Measurements from ENCODE around the gene SECISBP2L.
"Not testable (repeated sequence)": the region's sequence is repeated elsewhere in the genome, so short reads cannot be mapped to it uniquely, and the experiment has no call there.

SECISBP2L gene, protein sequence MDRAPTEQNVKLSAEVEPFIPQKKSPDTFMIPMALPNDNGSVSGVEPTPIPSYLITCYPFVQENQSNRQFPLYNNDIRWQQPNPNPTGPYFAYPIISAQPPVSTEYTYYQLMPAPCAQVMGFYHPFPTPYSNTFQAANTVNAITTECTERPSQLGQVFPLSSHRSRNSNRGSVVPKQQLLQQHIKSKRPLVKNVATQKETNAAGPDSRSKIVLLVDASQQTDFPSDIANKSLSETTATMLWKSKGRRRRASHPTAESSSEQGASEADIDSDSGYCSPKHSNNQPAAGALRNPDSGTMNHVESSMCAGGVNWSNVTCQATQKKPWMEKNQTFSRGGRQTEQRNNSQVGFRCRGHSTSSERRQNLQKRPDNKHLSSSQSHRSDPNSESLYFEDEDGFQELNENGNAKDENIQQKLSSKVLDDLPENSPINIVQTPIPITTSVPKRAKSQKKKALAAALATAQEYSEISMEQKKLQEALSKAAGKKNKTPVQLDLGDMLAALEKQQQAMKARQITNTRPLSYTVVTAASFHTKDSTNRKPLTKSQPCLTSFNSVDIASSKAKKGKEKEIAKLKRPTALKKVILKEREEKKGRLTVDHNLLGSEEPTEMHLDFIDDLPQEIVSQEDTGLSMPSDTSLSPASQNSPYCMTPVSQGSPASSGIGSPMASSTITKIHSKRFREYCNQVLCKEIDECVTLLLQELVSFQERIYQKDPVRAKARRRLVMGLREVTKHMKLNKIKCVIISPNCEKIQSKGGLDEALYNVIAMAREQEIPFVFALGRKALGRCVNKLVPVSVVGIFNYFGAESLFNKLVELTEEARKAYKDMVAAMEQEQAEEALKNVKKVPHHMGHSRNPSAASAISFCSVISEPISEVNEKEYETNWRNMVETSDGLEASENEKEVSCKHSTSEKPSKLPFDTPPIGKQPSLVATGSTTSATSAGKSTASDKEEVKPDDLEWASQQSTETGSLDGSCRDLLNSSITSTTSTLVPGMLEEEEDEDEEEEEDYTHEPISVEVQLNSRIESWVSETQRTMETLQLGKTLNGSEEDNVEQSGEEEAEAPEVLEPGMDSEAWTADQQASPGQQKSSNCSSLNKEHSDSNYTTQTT

DNA sequence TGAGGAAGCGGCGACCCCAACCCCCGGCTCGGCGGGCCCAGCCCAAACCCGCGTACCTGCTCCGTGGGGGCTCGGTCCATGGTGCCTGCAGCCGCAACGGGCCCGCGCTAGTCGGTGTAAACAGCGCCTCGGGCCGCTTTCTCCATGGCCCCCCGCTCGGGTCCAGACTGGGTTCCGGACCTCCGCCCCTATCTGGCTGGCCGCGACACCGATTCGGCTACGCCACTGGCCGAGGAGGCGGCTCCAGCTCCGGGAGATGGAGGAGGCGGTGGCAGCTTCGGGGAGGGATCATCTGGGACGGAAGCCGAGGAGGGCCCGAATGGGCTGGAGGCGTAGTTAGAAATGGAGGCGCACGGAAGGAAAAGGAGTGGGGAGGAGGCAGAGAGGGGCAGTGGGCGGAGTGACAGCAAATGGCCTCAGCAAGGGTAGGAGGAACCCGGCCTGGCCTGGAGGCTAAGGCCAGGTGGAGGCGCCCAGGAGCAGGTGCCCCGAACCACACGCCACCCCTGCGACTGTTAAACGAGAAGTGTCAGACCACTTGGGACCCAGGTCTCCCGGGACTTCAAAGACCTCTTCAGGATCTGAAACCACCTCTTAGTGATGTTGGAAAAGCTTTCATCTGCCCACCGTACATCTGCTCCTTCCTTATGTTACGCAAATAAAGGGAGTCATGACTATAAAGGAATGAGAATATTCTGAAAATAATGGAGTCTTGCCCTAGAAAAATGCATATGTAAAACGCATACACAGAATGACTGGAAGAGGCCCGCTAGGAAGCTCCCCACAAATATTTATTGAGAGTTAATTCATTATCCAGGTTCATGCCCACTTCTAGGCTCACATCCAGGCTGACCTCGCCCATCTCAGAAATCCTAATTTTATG lies at the start of gene SECISBP2L:
TSS of gene SECISBP2L (minus strand) at position 227 of the 883 bp plus-strand sequence. CDS start at position 80, 147 bp downstream.
- DNase-seq (ENCODE audit: low spot score), result peak; percentile 94

DNA sequence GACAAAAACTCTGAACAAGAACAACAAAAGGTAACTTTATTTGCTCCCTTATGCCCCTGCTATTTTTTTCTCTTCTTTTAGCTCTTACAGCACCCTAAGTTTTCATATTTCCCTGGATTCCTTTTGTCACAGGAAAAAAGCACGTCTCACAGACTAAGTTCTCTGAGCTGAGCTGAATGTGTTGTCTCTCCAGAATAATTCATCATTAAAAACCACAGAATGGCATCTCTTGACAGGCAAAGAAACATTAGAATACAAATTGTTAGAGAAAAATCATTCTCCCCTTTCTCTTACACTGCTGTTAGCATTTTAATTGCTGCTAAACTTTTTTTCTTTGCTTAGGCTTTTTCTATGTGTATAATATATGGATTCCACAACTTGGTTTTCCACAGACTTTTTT lies 48.7 kb upstream of the SECISBP2L start:
- DNase-seq (ENCODE audit: low spot score), result no peak

DNA sequence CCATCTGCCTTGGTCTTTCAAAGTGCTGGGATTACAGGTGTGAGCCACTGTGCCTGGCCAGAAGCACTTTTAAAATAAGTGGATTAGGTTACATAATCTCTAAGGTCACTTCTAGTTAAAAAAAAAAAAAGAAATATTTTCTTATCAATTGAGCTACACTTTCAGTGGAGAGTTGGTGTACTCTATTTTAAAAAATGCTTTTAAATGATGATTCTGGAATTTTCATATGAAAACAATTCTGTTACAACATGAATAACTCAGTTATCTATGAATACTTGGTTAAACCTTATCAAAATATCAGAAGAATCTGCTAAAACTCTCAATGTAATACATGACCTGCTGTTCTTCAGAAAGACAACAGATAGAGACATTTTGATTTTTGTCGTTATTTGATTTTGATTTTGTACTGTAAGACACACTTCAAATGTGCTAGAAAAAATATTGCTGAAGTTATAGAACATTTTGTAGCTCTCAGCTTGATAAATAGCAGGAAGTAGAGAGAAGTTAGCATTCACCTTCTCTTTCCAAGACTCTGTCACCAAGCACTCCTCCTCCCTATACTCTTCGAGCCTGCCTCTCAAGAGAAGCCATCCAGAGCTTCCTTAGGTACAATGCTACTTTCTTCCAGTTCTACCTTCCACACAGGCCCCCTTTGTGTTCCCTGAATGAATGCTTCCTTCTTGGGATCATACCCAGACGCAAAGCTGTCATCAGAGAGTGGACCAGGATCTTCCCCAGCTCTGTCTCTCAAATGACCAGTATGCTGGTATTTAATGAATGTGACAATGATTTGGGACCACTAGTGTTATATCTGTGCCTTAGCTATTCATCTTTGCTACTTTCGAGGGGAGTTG lies 47.2 kb upstream of the SECISBP2L start:
- no peak for DNase-seq (ENCODE audit: low spot score)

DNA sequence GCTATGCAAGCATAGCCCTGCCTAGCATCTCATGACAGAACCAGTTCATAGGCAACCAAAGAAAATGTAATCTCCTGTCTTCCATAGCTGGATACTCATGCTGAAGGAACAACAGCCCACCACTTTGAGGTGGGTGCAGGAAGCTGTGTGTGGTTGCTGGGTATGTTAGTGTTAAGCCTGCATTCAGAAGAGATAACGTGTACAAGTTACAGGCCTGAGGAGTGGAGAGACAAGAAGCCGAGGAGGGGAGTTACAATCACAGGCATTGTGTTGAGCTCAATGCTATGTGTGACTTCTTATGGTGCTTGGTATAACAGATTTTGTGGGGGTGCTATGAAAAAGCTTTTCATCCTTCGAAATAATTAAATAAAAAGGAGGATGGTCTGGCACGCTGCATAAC lies 42.8 kb upstream of the SECISBP2L start:
- no peak for DNase-seq (ENCODE audit: low spot score)

DNA sequence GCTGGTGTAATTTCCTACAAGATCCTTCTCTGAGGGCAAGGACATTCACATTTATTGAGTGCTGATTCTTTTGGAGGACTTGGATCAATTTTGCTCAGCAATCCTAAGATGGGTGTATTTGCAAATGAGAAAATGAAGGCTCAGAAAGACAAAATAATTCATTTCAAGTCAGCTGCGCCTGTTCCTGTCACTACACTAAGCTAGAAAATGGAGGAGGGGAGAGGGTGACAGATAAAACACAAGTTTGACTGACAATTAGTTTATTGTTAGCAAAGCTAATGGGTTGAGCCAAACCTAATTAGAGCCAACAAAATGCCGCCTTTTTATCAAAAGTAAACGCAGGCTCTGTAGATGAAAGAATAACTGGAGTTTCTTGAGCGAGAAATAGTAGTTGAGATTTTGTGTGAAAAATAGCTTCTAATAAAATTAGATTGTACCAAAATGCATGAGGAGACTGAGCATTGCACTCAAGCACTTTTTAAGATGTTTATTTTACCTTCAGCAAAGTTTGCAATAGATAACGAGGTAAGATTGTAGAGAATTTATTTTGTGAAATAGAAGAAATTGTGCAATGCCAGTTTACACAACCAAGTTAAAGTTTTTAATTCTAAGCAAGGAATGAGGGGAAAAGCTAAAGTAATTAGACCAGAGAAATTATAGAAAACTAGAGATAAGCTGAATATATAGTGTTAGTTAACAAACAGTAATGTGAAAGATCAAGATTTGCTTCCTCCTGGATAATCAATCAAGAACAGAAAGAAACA lies 39.6 kb upstream of the SECISBP2L start:
- no peak for DNase-seq (ENCODE audit: low spot score)

DNA sequence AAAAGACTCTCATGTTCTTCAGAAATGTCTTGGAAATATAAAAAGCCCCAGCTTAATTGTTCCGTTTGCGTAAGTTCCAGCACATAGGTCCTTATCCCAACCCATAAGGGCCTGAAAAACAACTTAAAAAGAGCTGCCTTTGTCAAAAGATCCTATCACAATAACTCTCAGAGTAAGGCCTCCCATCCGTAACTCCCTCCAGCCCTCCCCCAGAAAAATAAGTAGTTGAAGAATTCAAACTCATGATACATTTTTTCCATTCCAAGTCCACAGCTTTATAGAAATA lies 38.0 kb upstream of the SECISBP2L start:
- no peak for DNase-seq (ENCODE audit: low spot score)

DNA sequence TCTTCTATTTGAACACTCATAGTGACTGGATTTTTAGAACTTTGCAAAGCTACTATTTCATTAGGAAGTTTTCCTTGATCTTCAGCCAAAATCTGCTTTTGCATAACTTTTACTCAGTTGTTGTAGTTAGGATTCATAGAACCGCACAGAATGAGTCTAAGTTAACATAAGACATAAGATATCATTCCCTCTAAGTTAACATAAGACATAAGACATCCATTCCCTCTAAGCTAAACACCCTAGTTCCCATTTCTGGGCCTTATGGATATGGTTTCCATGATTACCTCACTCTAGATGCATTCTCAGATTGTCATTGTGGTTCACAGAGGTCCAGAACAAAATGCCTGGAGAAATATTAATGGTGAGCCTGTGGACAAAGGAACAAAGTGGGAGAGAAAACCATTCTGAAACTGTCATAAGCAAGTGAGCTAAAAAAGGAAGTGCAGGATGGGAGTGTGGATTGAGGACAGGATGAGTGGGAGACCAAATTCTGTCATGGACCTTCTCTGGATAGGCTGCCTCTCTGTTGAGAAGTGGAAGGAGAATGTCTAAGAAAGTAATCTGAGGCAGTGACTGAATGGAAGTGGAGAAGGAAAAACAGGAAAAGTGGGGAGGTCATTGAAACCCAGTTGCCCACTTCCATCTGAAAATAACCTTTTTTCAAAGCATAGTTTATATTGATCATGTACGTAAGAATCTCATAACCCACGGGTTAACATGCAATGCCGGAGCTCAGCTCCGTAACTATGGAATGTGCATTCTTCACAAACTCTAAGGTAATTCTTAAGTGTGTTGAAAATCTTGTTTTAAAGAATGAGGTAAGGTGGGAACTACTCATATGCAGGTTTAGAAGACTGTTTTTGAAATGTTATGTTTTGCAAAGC lies 37.4 kb upstream of the SECISBP2L start:
- peak; percentile 13 for DNase-seq (ENCODE audit: low spot score)

DNA sequence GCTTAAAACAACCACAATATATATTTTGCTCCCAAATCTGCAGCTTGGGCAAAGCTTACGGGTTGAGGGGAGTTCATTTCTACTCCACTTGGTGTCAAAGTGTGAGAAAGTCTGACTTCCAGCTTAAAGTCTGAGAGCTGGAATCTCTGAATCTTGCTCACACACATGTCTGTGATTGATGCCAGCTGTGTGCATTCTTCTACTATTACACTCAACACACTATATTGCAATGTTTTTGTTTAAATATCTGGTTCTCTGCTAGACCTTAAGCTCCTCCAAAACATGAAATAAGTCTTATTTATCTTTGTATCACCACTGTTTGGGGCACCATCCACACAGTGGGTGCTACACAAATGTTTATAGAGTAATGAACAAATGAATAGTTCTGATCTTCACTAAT lies 36.7 kb upstream of the SECISBP2L start:
- DNase-seq (ENCODE audit: low spot score), result peak; percentile 62

DNA sequence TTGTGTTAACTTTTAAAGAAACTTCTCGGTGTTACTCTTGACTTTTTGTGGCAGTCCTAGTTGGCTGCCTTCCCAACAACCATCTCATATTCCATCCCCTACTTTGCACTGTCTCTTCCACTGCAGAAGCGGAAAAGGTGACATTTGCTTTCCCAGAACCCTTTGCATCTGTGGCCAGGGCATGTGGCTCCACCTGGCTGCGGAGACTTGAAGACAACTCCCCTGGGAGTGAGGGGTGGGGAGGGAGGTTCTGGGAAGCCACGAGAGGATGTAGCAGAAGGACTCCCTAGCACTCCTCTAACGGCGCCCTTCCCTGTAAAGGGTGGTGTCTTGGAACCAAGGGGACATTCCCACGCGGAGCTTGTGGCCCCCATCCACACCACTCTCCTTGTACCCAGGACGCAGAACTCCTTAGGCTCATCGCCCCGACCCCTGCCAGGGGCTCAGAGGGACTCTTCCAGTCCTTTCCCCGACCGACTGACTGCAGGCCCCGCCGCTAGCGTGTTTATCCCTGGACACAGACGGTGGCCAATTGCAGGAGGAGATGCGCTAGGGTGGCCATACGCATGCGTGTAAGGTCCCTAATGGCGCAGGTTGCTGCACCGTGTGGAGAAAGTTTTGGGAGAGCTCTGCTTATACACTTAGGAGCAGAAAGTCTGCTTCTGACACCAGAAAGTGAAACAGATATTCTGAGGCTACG lies 33.2 kb upstream of the SECISBP2L start:
- DNase-seq (ENCODE audit: low spot score), result no peak

DNA sequence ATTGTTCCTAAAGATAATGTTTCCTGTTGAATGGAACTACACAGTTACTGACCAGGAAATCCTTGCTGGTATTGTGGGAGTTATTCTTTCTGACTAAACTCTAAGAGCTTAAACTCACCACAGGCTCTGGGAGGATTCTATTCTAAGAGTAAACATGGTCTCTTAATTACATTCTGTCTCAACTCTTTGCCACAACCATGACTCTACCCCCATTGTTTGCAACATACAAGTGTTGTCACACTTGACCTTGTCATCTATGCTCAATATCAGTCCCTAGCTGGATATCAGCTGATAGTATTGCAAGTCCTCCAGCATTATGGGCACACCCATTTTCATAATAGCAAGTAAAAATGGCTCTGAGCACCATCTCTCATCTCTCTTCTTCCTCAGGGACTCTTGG lies 29.6 kb upstream of the SECISBP2L start:
- no peak for DNase-seq (ENCODE audit: low spot score)

DNA sequence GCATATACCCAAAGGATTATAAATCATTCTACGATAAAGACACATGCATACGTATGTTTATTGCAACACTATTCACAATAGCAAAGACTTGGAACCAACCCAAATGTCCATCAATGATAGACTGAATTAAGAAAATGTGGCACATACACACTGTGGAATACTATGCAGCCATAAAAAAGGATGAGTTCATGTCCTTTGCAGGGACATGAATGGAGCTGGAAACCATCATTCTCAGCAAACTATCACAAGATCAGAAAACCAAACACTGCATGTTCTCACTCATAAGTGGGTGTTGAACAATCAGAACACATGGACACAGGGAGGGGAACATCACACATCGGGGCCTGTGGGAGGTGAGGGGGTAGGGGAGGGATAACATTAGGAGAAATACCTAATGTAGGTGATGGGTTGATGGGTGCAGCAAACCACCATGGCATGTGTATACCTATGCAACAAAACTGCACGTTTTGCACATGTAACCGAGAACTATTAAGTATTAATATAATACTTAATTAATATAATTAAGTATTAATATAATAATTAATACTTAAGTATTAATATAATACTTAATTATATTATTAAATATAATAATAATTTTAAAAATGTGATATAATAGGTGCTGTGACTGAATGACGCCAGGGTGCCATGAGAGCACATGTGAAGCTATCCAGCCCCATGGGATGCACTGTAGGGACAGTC lies 28.5 kb upstream of the SECISBP2L start:
- not testable (repeated sequence) for DNase-seq (ENCODE audit: low spot score)

DNA sequence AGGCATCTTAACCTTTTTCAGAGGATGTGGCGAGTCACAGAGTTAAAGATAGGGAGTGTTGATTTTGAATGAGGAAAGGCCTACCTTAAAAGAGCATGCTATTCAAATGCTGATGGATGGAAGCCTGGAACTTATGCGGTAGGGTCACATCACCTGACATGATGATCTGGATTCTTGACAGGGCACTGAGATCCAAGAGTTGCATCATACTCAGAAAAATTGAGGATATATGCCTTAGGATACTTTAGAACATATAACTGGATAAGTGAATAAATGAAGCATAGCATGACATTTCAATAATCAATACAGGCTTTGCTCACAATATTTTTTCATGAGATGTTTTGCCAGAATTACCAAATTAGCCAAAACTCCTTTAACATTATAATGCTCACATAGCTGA lies 20.1 kb upstream of the SECISBP2L start:
- no peak for DNase-seq (ENCODE audit: low spot score)

DNA sequence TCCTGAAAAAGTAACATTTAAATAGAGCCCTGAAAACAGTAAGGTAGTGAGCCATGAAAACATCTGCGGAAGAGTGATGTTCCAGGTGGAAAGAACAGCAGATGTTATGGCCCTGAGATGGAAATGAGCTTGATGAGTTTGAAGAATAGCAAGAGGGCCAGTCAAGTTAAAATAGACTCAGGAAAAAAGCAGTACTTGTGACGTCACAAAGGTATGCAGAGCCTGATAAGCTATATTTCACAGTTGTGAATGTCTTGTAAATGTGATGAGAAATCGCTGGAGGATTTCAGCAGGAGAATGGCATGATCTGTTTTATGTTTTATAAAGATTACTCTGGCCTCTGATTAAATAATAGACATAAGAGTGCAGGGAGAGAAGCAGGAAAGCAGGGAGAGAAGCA lies 18.6 kb upstream of the SECISBP2L start:
- no peak for DNase-seq (ENCODE audit: low spot score)

DNA sequence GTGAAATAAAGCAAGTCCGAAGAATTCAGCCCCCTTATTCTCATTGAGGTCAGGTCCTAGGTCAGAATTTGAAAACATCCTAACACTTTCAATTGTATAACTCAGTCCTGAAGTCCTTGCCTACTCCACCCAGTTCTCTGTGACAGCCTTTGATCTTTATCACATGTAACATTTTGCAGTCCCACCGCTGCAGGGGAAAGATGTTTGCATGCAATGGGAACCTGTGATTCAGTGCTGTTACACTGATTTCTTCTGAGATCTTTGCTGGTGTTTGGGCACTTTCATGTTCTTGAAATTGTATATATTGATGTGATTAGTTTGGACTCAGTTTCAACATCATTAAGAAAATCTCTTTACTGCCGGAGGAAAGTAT lies 18.0 kb upstream of the SECISBP2L start:
- DNase-seq (ENCODE audit: low spot score), result no peak

DNA sequence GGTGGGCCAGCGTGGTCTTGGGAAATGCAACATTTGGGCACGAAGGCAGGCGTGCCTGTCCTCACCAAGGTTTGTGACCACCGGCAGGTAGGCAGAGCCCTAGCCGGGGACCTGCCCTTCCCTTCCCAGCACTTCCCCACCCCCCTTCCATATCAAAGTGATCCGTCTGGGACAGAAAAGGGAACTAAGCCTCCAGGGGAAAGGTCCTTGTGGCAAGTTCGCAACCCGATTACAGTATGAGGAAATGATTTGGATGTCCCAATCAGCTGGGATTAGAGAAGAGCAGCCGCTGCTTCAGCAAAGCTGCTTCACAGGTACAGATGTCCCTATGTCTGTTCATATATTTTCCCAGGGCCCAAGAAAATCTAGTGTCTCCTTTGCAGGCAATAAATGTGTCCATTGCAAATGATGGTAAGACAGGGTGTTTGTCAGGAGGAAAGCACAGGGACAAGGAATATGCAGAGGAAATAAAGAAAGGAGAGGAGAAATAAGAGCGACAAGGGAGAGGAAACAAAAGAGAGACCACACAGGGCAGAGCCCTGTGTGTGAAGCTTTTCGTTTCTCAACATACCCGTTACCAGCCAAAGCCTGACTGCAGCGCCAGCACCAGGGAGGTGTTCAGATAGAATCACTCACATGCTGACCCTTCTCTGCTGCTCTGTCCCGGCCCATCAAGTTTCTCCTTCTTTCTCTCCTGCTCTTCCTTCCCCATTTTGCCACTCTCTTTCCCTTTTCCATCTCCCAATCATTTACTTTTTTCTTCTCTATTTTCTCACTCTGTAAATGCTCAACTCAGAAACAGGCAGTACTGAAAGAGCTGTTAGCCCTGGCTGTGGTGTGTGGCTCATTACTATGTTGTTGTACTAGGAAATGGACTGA lies 17.4 kb upstream of the SECISBP2L start:
- no peak for DNase-seq (ENCODE audit: low spot score)

DNA sequence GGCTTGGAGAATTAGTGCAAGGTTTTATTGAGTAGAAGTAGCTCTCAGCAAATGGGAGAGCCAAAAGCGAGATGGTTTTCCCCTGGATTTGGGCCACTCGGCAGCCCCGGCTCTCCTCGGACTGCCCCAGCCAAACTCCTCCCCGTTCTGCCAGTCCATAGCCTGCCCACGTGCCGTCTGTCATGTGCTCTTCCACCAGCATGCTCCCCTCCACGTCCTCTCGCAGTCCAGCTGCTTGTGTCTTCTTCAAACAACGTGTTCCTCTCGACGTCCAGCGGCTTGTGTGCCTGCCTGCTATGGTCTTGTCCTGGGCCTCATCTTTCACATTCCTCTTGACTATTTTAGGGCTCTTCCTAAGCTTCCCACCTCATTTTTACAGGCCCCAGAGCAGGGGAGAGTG lies 16.7 kb upstream of the SECISBP2L start:
- DNase-seq (ENCODE audit: low spot score), result no peak

All from AG08396 (cell line).